A673 (cell line): ENCODE data around the gene MEX3D. TPM values are rescaled to one million over a fixed set of nuclear protein-coding genes. Genes with fewer than 3 reads are reported as not detected.

Experiments used
- BruUV-seq: library from RNA; stranded (reverse); fragments of 400-500 nt; replicated peaks from 2 replicates; lab custom pipeline; 2021; lab: Mats Ljungman, UMichigan
- CTCF ChIA-PET: fragments of 300-600 bp; sonication (Branson Sonifier 250); formaldehyde crosslinking; loops from one replicate; lab custom pipeline; 2022; ENCODE audit warnings: antibody characterized with exemption; lab: Charles Lee
- POLR2A ChIA-PET: fragments of 300-600 bp; sonication (Branson Sonifier 250); formaldehyde crosslinking; loops from one replicate; lab custom pipeline; 2022; ENCODE audit warnings: antibody characterized with exemption; ENCODE audit not compliant: low non-redundant PET; lab: Charles Lee
- DNase-seq: peaks from one replicate; pipeline ENCODE4 v3.0.0-alpha.2; 2015; ENCODE audit warnings: low spot score
- H3K27ac ChIP-seq: fragments of 200-600 bp; sonication (generic); 2 replicates; pipeline ENCODE4 v1.5.1; 2016; ENCODE audit warnings: mixed run types, low read depth, mild to moderate bottlenecking, mixed read lengths, antibody characterized with exemption, low read length; ENCODE audit not compliant: poor library complexity, severe bottlenecking
- H3K27me3 ChIP-seq: fragments of 200-600 bp; sonication (generic); replicated peaks from 2 replicates; pipeline ENCODE4 v1.6.1; 2017; ENCODE audit warnings: mixed run types, low read depth, mild to moderate bottlenecking, mixed read lengths, antibody characterized with exemption, low read length; ENCODE audit not compliant: insufficient read depth, poor library complexity
- H3K36me3 ChIP-seq: fragments of 200-600 bp; sonication (generic); 2 replicates; pipeline ENCODE4 v1.6.1; 2016; ENCODE audit warnings: mixed run types, mild to moderate bottlenecking, mixed read lengths, antibody characterized with exemption, low read length; ENCODE audit not compliant: insufficient read depth, poor library complexity, severe bottlenecking
- H3K4me1 ChIP-seq: fragments of 200-600 bp; sonication (generic); 2 replicates; pipeline ENCODE4 v1.6.1; 2017; ENCODE audit warnings: mixed run types, mild to moderate bottlenecking, mixed read lengths, antibody characterized with exemption, low read length; ENCODE audit not compliant: insufficient read depth, poor library complexity, severe bottlenecking
- H3K4me3 ChIP-seq: fragments of 200-600 bp; sonication (generic); 2 replicates; pipeline ENCODE4 v1.5.1; 2016; ENCODE audit warnings: low read depth, mixed run types, mild to moderate bottlenecking, mixed read lengths, low read length; ENCODE audit not compliant: poor library complexity, severe bottlenecking
- H3K9me3 ChIP-seq: fragments of 200-600 bp; sonication (generic); 2 replicates; pipeline ENCODE4 v1.6.1; 2016; ENCODE audit warnings: mixed run types, low read depth, mild to moderate bottlenecking, mixed read lengths, antibody characterized with exemption, low read length; ENCODE audit not compliant: poor library complexity, severe bottlenecking
- EZH2 ChIP-seq: fragments of 200-600 bp; sonication (generic); IDR thresholded peaks from 2 replicates; pipeline ENCODE4 v1.6.1; 2017; ENCODE audit warnings: borderline replicate concordance, low read depth, mild to moderate bottlenecking, mixed read lengths, antibody characterized with exemption, low read length; ENCODE audit not compliant: poor library complexity, severe bottlenecking
- intact Hi-C: fragments of 100-400 bp; cut with micrococcal nuclease; formaldehyde crosslinking; loops from one replicate; pipeline ENCODE4 v1.10.0; 2022; ENCODE audit not compliant: unreplicated experiment
- total RNA-seq: library from RNA; stranded (reverse); gene quantifications from 2 replicates; pipeline ENCODE4 v1.2.3, GENCODE V29; 2021
- TF ChIP-seq, protein P1 (sequence below): fragments of 300-800, 200-600 bp; sonication (generic); conservative IDR thresholded peaks from 2 replicates; pipeline ENCODE4 v1.5.1; 2017; ENCODE audit warnings: low read depth, mild to moderate bottlenecking, antibody characterized with exemption, low read length, moderate library complexity, mixed read lengths

MEX3D gene
- total RNA-seq, 1 experiment from 2014 or later: 60.0 TPM

DNA sequence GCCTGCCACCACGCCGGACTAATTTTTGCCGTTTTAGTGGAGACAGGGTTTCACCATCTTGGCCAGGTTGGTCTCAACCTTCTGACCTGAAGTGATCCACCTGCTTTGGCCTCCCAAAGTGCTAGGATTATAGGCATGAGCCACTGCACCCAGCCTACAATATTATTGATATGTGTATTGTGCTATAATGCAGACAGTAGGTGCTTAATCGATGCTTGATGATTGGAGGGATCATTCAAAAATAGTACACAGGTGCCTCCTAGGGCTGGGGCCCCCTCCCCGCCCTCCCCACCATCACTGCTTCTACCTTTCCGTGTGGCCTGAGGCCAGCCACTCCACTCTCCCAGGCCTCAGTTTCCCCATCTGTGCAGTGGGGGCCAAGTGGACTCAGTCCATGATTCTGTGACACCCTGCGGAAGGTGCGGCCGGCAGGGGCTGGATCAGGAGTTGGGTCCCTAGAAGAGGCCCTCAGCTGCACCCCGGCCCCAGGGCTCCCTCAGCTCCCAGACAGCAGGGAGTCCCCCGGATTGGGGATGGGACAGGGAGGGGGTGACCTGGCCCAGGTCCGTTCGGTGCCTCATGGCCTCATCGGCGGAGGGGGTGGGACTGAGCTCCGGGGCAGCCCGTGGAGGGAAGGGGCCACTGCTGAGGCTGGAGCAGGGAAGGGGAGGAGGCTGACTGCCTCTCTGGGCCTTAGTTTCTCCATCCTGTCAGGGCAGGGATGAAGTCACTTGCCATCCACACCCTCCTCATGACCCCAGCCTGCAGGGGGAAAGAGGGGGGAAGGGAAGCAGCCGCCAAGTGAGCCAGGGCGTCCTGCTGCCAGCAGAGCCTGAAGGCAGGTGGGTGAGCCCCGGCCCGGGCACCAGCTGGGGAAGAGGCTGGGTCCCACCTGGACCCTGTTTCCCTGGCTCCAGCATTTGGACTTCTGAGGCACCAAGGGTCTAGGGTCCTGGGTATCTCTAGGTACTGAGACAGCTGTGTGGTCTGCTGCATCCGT is 56.5 kb downstream of the MEX3D start:
- intact Hi-C loops: no loop called here
- POLR2A ChIA-PET: no interaction called here
- CTCF ChIA-PET: no interaction called here

GRCh38 chr19:1510807-1511206 is 57.3 kb downstream of the MEX3D start:
- Histone ChIP-seq H3K27ac (no peak overlapping the region), H3K4me1 (peaks cover 12% of the 10 kb centered on the region), H3K9me3 (no peaks in the 10 kb centered on the region), H3K4me3 (no peak overlapping the region), H3K27me3 (no peaks in the 10 kb centered on the region), H3K36me3 (no peaks in the 10 kb centered on the region)
- no TSS peak for BruUV-seq
- CTCF ChIA-PET: no interaction called here
- TF ChIP-seq, protein P1, sequence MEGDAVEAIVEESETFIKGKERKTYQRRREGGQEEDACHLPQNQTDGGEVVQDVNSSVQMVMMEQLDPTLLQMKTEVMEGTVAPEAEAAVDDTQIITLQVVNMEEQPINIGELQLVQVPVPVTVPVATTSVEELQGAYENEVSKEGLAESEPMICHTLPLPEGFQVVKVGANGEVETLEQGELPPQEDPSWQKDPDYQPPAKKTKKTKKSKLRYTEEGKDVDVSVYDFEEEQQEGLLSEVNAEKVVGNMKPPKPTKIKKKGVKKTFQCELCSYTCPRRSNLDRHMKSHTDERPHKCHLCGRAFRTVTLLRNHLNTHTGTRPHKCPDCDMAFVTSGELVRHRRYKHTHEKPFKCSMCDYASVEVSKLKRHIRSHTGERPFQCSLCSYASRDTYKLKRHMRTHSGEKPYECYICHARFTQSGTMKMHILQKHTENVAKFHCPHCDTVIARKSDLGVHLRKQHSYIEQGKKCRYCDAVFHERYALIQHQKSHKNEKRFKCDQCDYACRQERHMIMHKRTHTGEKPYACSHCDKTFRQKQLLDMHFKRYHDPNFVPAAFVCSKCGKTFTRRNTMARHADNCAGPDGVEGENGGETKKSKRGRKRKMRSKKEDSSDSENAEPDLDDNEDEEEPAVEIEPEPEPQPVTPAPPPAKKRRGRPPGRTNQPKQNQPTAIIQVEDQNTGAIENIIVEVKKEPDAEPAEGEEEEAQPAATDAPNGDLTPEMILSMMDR: no peak
- TF ChIP-seq EZH2: no peak
- POLR2A ChIA-PET: no interaction called here
- intact Hi-C loops: no loop called here
- no peak for DNase-seq

More for the DNA sequence above, 56.5 kb downstream of the MEX3D start:
- DNase-seq: no peak
- no peak overlapping the region for H3K4me3 ChIP-seq
- BruUV-seq: no TSS peak
- H3K27me3 ChIP-seq: no peaks in the 10 kb centered on the region
- peaks cover 12% of the 10 kb centered on the region for H3K4me1 ChIP-seq
- no peak for TF ChIP-seq EZH2
- TF ChIP-seq, protein P1: no peak
- H3K9me3 ChIP-seq: no peaks in the 10 kb centered on the region
- no peaks in the 10 kb centered on the region for H3K36me3 ChIP-seq
- H3K27ac ChIP-seq: no peak overlapping the region

- TF ChIP-seq, protein P1: no peak
- no peak for TF ChIP-seq EZH2
- no peak overlapping the region for H3K27ac ChIP-seq
- H3K9me3 ChIP-seq: no peaks in the 10 kb centered on the region
- DNase-seq: no peak
- H3K27me3 ChIP-seq: no peaks in the 10 kb centered on the region
- BruUV-seq: no TSS peak
- peaks cover 12% of the 10 kb centered on the region for H3K4me1 ChIP-seq
- POLR2A ChIA-PET: no interaction called here
- intact Hi-C loops: no loop called here
- CTCF ChIA-PET: no interaction called here
- H3K36me3 ChIP-seq: no peaks in the 10 kb centered on the region
- no peak overlapping the region for H3K4me3 ChIP-seq
Measured at GRCh38 chr19:1510442-1510806, 57.7 kb downstream of the MEX3D start.
